ENCODE results near the gene AKT2.
"Not testable (repeated sequence)": the region's sequence is repeated elsewhere in the genome, so short reads cannot be mapped to it uniquely, and the experiment has no call there.

The AKT2 gene

GRCh38 chr19:40284501-40285352 lies at the start of gene AKT2:
AKT2 (minus strand) TSS chr19:40285345; CDS start chr19:40265267, 20,078 bp downstream.
- peak; percentile 72 for DNase-seq

GRCh38 chr19:40333083-40333482 lies 47.9 kb upstream of the AKT2 start:
- DNase-seq: not testable (repeated sequence)

GRCh38 chr19:40332669-40333068 lies 47.5 kb upstream of the AKT2 start:
- DNase-seq: no peak

- no peak for DNase-seq
Measured at GRCh38 chr19:40331052-40331451, 45.9 kb upstream of the AKT2 start.

- no peak for DNase-seq
Measured at GRCh38 chr19:40326201-40326600, 41.1 kb upstream of the AKT2 start.

- no peak for DNase-seq
Measured at GRCh38 chr19:40323705-40324104, 38.6 kb upstream of the AKT2 start.

- DNase-seq: no peak
Measured at GRCh38 chr19:40322951-40323615, 37.9 kb upstream of the AKT2 start.

- no peak for DNase-seq
Measured at GRCh38 chr19:40322271-40322610, 37.1 kb upstream of the AKT2 start.

GRCh38 chr19:40321566-40322270 lies 36.6 kb upstream of the AKT2 start:
- no peak for DNase-seq

- no peak for DNase-seq
Measured at GRCh38 chr19:40321076-40321475, 35.9 kb upstream of the AKT2 start.

GRCh38 chr19:40320558-40320935 lies 35.4 kb upstream of the AKT2 start:
- DNase-seq: no peak

GRCh38 chr19:40317338-40317737 lies 32.2 kb upstream of the AKT2 start:
- no peak for DNase-seq

GRCh38 chr19:40315812-40316470 lies 30.8 kb upstream of the AKT2 start:
- no peak for DNase-seq

GRCh38 chr19:40314656-40315055 lies 29.5 kb upstream of the AKT2 start:
- DNase-seq: no peak

GRCh38 chr19:40313229-40313983 lies 28.3 kb upstream of the AKT2 start:
- DNase-seq: no peak

- peak; percentile 5 for DNase-seq
Measured at GRCh38 chr19:40312533-40312932, 27.4 kb upstream of the AKT2 start.

GRCh38 chr19:40309666-40310065 lies 24.5 kb upstream of the AKT2 start:
- no peak for DNase-seq

- peak; percentile 72 for DNase-seq
Measured at GRCh38 chr19:40305403-40305802, 20.3 kb upstream of the AKT2 start.

- no peak for DNase-seq
Measured at GRCh38 chr19:40304306-40304705, 19.2 kb upstream of the AKT2 start.

GRCh38 chr19:40303765-40304164 lies 18.6 kb upstream of the AKT2 start:
- no peak for DNase-seq

GRCh38 chr19:40302224-40303011 lies 17.3 kb upstream of the AKT2 start:
- no peak for DNase-seq

GRCh38 chr19:40300668-40301067 lies 15.5 kb upstream of the AKT2 start:
- DNase-seq: no peak

Data from GDM1 (cell line).